Measurements from ENCODE around the gene NPEPPS. TPM values are rescaled to one million over a fixed set of nuclear protein-coding genes. Genes with fewer than 3 reads are reported as not detected.

Gene NPEPPS
- total and polyA plus RNA-seq, 9 donors = 55.2 to 178 (median 104) TPM

DNA sequence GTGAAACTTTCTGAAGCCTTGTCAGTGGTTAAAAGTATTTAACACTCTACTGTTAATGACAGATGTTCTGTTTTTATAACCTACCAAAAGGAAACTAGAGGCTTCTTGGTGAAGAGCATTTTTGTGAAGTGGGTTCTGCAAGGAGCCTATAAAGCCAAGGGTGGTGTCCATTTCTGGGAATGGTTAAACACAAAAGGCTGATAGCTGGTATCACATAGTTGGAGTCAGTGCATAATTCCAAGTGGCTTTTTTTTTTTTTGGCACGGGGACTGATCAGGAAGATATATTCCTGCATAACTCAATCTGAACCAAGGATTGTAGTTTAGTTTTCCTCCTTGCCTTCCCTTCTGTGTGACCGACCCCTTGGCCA lies 91.3 kb downstream of the NPEPPS start:
- no peaks in the 10 kb centered on the region for H3K9me3 ChIP-seq
- H3K36me3 ChIP-seq = no peaks in the 10 kb centered on the region

DNA sequence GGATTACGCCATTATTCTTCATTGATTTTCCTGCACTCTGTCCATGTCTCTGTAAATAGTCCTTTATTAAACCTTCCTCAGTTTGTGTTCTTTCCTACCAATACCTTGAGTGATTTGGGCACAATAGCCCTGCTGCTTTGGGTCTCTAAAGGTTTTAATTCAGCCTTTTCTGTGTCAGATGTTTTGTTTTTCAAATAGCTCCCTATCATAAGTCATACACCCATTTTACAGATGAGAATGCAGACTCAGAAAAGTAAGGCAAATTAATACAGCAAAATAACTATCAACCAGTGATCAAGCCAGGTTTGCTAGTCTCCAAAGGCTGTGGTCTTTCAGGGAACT lies 93.8 kb downstream of the NPEPPS start:
- DNase-seq = no peak
- Histone ChIP-seq H3K36me3 (no peaks in the 10 kb centered on the region), H3K4me1 (ENCODE audit: insufficient read depth) (peaks cover 4% of the 10 kb centered on the region), H3K27ac (no peak overlapping the region), H3K4me3 (no peak overlapping the region), H3K9me3 (no peaks in the 10 kb centered on the region), H3K27me3 (no peaks in the 10 kb centered on the region)
- TF ChIP-seq POLR2A (IDR thresholded peaks at IDR 0.05) = no peak
- TF ChIP-seq EP300 (IDR thresholded peaks at IDR 0.05) = no peak
- TF ChIP-seq, protein P1, sequence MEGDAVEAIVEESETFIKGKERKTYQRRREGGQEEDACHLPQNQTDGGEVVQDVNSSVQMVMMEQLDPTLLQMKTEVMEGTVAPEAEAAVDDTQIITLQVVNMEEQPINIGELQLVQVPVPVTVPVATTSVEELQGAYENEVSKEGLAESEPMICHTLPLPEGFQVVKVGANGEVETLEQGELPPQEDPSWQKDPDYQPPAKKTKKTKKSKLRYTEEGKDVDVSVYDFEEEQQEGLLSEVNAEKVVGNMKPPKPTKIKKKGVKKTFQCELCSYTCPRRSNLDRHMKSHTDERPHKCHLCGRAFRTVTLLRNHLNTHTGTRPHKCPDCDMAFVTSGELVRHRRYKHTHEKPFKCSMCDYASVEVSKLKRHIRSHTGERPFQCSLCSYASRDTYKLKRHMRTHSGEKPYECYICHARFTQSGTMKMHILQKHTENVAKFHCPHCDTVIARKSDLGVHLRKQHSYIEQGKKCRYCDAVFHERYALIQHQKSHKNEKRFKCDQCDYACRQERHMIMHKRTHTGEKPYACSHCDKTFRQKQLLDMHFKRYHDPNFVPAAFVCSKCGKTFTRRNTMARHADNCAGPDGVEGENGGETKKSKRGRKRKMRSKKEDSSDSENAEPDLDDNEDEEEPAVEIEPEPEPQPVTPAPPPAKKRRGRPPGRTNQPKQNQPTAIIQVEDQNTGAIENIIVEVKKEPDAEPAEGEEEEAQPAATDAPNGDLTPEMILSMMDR (IDR thresholded peaks at IDR 0.05) = no peak
- intact Hi-C loops (cut with DNase I) = no loop called here
- WGBS, 3 donors = 0 to 53% (median 47%) methylated on average over 1 of the region's 1 CpG

More for the DNA sequence above, 91.3 kb downstream of the NPEPPS start:
- H3K27me3 ChIP-seq = no peaks in the 10 kb centered on the region
- no peak overlapping the region for H3K4me3 ChIP-seq
- intact Hi-C loops (cut with DNase I) = no loop called here
- 12 to 23% (median 20%) methylated on average over 2 of the region's 2 CpGs for WGBS, 3 donors
- no peak overlapping the region for H3K27ac ChIP-seq
- no peak for DNase-seq
- no peak for TF ChIP-seq EP300 (IDR thresholded peaks at IDR 0.05)
- TF ChIP-seq, protein P1 (IDR thresholded peaks at IDR 0.05) = no peak
- TF ChIP-seq POLR2A (IDR thresholded peaks at IDR 0.05) = no peak
- H3K4me1 ChIP-seq (ENCODE audit: insufficient read depth) = peaks cover 4% of the 10 kb centered on the region

DNA sequence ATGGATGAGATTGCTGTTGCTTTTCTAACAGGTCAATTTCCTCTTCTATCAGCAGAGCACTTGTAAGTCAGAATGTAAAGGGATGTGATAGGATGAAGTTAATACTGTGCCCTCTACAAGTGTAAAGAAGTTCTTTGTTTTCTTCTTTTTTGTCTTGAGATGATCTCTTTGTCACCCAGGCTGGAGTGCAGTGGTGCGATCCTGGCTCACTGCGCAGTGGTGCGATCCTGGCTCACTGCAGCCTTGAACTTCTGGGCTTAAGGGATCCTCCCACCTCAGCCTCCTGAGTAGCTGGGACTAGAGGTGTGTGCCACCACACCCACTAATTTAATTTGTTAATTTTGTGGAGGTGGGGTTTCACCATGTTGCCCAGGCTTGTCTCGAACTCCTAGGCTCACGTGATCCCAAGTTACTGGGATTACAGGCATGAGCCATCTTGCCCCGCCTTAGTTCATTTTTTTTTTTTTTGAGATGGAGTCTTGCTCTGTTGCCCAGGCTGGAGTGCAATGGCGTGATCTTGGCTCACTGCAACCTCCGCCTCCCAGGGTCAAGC lies 97.2 kb downstream of the NPEPPS start:
- Histone ChIP-seq H3K9me3 (no peaks in the 10 kb centered on the region), H3K4me3 (no peak overlapping the region), H3K4me1 (ENCODE audit: insufficient read depth) (no peaks in the 10 kb centered on the region), H3K27ac (no peak overlapping the region), H3K36me3 (no peaks in the 10 kb centered on the region), H3K27me3 (no peaks in the 10 kb centered on the region)
- TF ChIP-seq EP300 (IDR thresholded peaks at IDR 0.05) (no peak), POLR2A (IDR thresholded peaks at IDR 0.05) (no peak)
- TF ChIP-seq, protein P1 (IDR thresholded peaks at IDR 0.05) = no peak
- intact Hi-C loops (cut with DNase I) = no loop called here
- 90 to 94% (median 93%) methylated on average over 8 of the region's 8 CpGs for WGBS, 3 donors
- no peak for DNase-seq

DNA sequence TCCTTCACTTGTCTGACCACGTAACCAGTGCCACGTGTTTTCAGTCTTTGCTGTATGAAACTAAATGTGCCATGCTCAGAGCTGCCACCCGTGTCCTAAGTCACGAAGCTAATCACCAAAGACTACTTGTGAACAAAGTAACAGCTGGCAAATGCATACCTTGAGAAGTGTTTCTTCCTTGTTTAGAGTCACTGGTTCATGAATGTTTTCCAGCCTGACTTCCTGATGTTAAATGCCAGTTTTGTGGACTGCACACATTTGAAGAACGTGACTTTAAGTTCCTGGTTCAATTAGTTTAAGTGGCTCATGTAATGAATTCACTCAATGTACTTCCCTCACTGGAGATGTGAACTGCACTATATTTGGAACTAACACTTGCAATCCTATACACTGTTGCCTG lies 98.9 kb downstream of the NPEPPS start:
- Histone ChIP-seq H3K4me1 (ENCODE audit: insufficient read depth) (no peaks in the 10 kb centered on the region), H3K27me3 (no peaks in the 10 kb centered on the region), H3K27ac (no peak overlapping the region), H3K4me3 (no peak overlapping the region), H3K36me3 (no peaks in the 10 kb centered on the region), H3K9me3 (no peaks in the 10 kb centered on the region)
- 66 to 87% (median 75%) methylated on average over 5 of the region's 5 CpGs for WGBS, 3 donors
- intact Hi-C loops (cut with DNase I) = no loop called here
- TF ChIP-seq, protein P1 (IDR thresholded peaks at IDR 0.05) = no peak
- TF ChIP-seq EP300 (IDR thresholded peaks at IDR 0.05) = no peak
- no peak for TF ChIP-seq POLR2A (IDR thresholded peaks at IDR 0.05)
- no peak for DNase-seq

Measured in ovary (tissue), 9 donors.